Right atrium auricular region (tissue), 2 donors: ENCODE results near the gene AP1AR. TPM values are rescaled to one million over a fixed set of nuclear protein-coding genes. Genes with fewer than 3 reads are reported as not detected.

Source experiments
- DNase-seq: peaks from one replicate; pipeline ENCODE4 v3.0.0-alpha.2; 2019; ENCODE audit warnings: low spot score
- H3K27ac ChIP-seq, 2 donors: fragments of 200-600 bp; sonication (generic); 1 replicate in 1 of 2; 2 replicates in 1 of 2; pipeline ENCODE4 v1.5.1; 2016 to 2019
- H3K27me3 ChIP-seq, 2 donors: fragments of 200-600 bp; sonication (generic); one replicate each; pipeline versions ENCODE4 v1.5.1 to v1.6.0; 2017 to 2019
- H3K36me3 ChIP-seq: fragments of 200-600 bp; sonication (generic); one replicate; pipeline ENCODE4 v1.5.1; 2016
- H3K4me1 ChIP-seq, 2 donors: fragments of 200-600 bp; sonication (generic); one replicate each; pipeline versions ENCODE4 v1.5.1 to v1.6.0; 2017 to 2019
- H3K4me3 ChIP-seq, 2 donors: fragments of 200-600 bp; sonication (generic); 1 replicate in 1 of 2; 2 replicates in 1 of 2; pipeline ENCODE4 v1.5.1; 2017 to 2019; ENCODE audit warnings: mild to moderate bottlenecking in 1 of 2, moderate library complexity in 1 of 2
- H3K9me3 ChIP-seq, 2 donors: fragments of 200-600 bp; sonication (generic); one replicate each; pipeline ENCODE4 v1.5.1; 2019
- CTCF ChIP-seq, 2 donors: fragments of 200-600 bp; sonication (generic); IDR thresholded peaks; one replicate each; pipeline ENCODE4 v1.5.1; 2019; ENCODE audit warnings: antibody characterized with exemption in 2 of 2
- total RNA-seq, 2 donors: library from RNA; depleted of rRNA; stranded (reverse); fragments of >200 nt; gene quantifications; one replicate each; pipeline ENCODE4 v1.1.0, GENCODE V29; 2016

AP1AR gene
- total RNA-seq, 2 donors from 2014 or later: 6.6 to 10.2 TPM

- DNase-seq: no peak
- Histone ChIP-seq H3K36me3 (no peaks in the 10 kb centered on the region), H3K4me1 (peaks cover 0 to 6% of the 10 kb centered on the region in 2 donors), H3K27ac (no peak overlapping the region), H3K9me3 (no peaks in the 10 kb centered on the region), H3K27me3 (no peaks in the 10 kb centered on the region), H3K4me3 (no peak overlapping the region)
- no peak for TF ChIP-seq CTCF (IDR thresholded peaks at IDR 0.05)
Measured at GRCh38 chr4:112289407-112290253, 58.0 kb downstream of the AP1AR start.

GRCh38 chr4:112290341-112290740 is 58.8 kb downstream of the AP1AR start:
- H3K27me3 ChIP-seq: no peaks in the 10 kb centered on the region
- no peak for DNase-seq
- no peaks in the 10 kb centered on the region for H3K36me3 ChIP-seq

GRCh38 chr4:112296949-112297880 is 65.6 kb downstream of the AP1AR start, which contains the start of gene ALPK1:
Gene ALPK1, plus strand, starts transcription at chr4:112297369.
- H3K27me3 ChIP-seq: no peaks in the 10 kb centered on the region
- no peak for TF ChIP-seq CTCF (IDR thresholded peaks at IDR 0.05)
- no peaks in the 10 kb centered on the region for H3K9me3 ChIP-seq
- H3K27ac ChIP-seq: peak within 1 kb of the TSS; percentile 55 to 61
- H3K36me3 ChIP-seq: no peaks in the 10 kb centered on the region
- DNase-seq: no peak
- peaks cover 0 to 10% of the 10 kb centered on the region in 2 donors for H3K4me1 ChIP-seq
- H3K4me3 ChIP-seq: peak within 1 kb of the TSS; percentile 34 to 41

More at GRCh38 chr4:112290341-112290740, 58.8 kb downstream of the AP1AR start:
- Histone ChIP-seq H3K9me3 (no peaks in the 10 kb centered on the region), H3K4me3 (no peak overlapping the region), H3K27ac (no peak overlapping the region), H3K4me1 (peaks cover 0 to 6% of the 10 kb centered on the region in 2 donors)
- no peak for TF ChIP-seq CTCF (IDR thresholded peaks at IDR 0.05)

DNA sequence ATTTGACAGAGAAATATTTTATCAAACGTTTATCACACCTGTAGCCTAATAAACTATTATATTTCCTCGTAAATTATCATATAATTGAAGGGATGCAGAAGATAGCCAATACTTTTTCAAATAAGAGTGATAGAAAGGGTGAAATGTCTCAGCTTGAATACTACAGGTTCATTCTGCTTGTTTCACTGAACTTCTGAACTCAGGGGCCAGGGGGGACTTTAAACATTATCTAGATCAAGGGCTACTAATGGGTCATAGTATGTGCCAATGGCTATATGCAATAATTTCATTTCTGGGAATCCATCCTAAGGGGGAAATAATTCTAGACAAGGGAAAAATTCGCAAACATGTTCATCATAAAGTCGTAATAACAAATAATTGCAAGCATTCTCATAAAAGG is 68.1 kb downstream of the AP1AR start:
- Histone ChIP-seq H3K4me1 (peaks cover 0 to 10% of the 10 kb centered on the region in 2 donors), H3K4me3 (no peak overlapping the region), H3K9me3 (no peaks in the 10 kb centered on the region)

More for the DNA sequence above, 68.1 kb downstream of the AP1AR start:
- Histone ChIP-seq H3K27ac (no peak overlapping the region), H3K27me3 (no peaks in the 10 kb centered on the region), H3K36me3 (peaks cover 6% of the 10 kb centered on the region)
- no peak for TF ChIP-seq CTCF (IDR thresholded peaks at IDR 0.05)
- DNase-seq: no peak
